OCI-M1 (cell line): Measurements from ENCODE around the gene ARHGAP15.

ENCODE experiments used
- DNase-seq: peaks from one replicate; lab custom pipeline; 2025; lab: John Stamatoyannopoulos, UW

Gene ARHGAP15

GRCh38 chr2:143719406-143719805, 590.2 kb downstream of the ARHGAP15 start:
- no peak for DNase-seq

- DNase-seq: no peak
These were observed 591.0 kb downstream of the ARHGAP15 start for GRCh38 chr2:143720095-143720664.

- DNase-seq: peak; percentile 10
These were observed 596.2 kb downstream of the ARHGAP15 start for GRCh38 chr2:143725400-143725799.

GRCh38 chr2:143726151-143726845, 597.1 kb downstream of the ARHGAP15 start:
- no peak for DNase-seq

- DNase-seq: no peak
These were observed 599.3 kb downstream of the ARHGAP15 start for GRCh38 chr2:143728498-143728897.

GRCh38 chr2:143729296-143729814, 600.1 kb downstream of the ARHGAP15 start:
- DNase-seq: no peak

- DNase-seq: peak; percentile 20
These were observed 601.1 kb downstream of the ARHGAP15 start for GRCh38 chr2:143730155-143730952.

- DNase-seq: no peak
These were observed 601.7 kb downstream of the ARHGAP15 start for GRCh38 chr2:143730953-143731260.

GRCh38 chr2:143732076-143732475, 602.9 kb downstream of the ARHGAP15 start:
- DNase-seq: no peak

GRCh38 chr2:143732871-143733270, 603.7 kb downstream of the ARHGAP15 start:
- DNase-seq: no peak

- no peak for DNase-seq
These were observed 605.3 kb downstream of the ARHGAP15 start for GRCh38 chr2:143734507-143734906.

- no peak for DNase-seq
These were observed 607.7 kb downstream of the ARHGAP15 start for GRCh38 chr2:143736904-143737303.

- DNase-seq: no peak
These were observed 611.2 kb downstream of the ARHGAP15 start for GRCh38 chr2:143740431-143740830.

- DNase-seq: no peak
These were observed 612.0 kb downstream of the ARHGAP15 start for GRCh38 chr2:143741205-143741604.

- DNase-seq: no peak
These were observed 613.4 kb downstream of the ARHGAP15 start for GRCh38 chr2:143742581-143742980.

- DNase-seq: no peak
These were observed 614.9 kb downstream of the ARHGAP15 start for GRCh38 chr2:143744114-143744513.

- no peak for DNase-seq
These were observed 615.8 kb downstream of the ARHGAP15 start for GRCh38 chr2:143745060-143745459.

- no peak for DNase-seq
These were observed 625.5 kb downstream of the ARHGAP15 start for GRCh38 chr2:143754742-143755141.

GRCh38 chr2:143758629-143759330, 629.6 kb downstream of the ARHGAP15 start:
- no peak for DNase-seq

GRCh38 chr2:143759455-143759854, 630.2 kb downstream of the ARHGAP15 start:
- DNase-seq: no peak

GRCh38 chr2:143762176-143762928, 633.1 kb downstream of the ARHGAP15 start:
- no peak for DNase-seq

- DNase-seq: no peak
These were observed 635.0 kb downstream of the ARHGAP15 start for GRCh38 chr2:143764261-143764660.
